ENCODE results near the gene TMCO2. TPM values are rescaled to one million over a fixed set of nuclear protein-coding genes. Genes with fewer than 3 reads are reported as not detected.

The TMCO2 gene
- total RNA-seq, 1 experiment from 2014 or later, result not detected

- H3K27me3 ChIP-seq (replicated peaks), result no peaks in the 10 kb centered on the region
- peaks cover 93% of the 10 kb centered on the region for H3K36me3 ChIP-seq
- no peak overlapping the region for H3K27ac ChIP-seq
- no peaks in the 10 kb centered on the region for H3K9me3 ChIP-seq (replicated peaks)
- H3K4me3 ChIP-seq, result no peak overlapping the region
- no peaks in the 10 kb centered on the region for H3K4me1 ChIP-seq (replicated peaks)
- no peak for DNase-seq (ENCODE audit: low read depth in 1 of 2, low spot score in 2 of 2)
Observed at GRCh38 chr1:40266786-40267535, 19.2 kb downstream of the TMCO2 start.

- Histone ChIP-seq H3K9me3 (replicated peaks) (no peaks in the 10 kb centered on the region), H3K4me1 (replicated peaks) (no peaks in the 10 kb centered on the region), H3K4me3 (no peak overlapping the region), H3K27ac (no peak overlapping the region), H3K27me3 (replicated peaks) (no peaks in the 10 kb centered on the region), H3K36me3 (peaks cover 93% of the 10 kb centered on the region)
- no peak for DNase-seq (ENCODE audit: low read depth in 1 of 2, low spot score in 2 of 2)
Observed at GRCh38 chr1:40267767-40268187, 20.0 kb downstream of the TMCO2 start.

- DNase-seq (ENCODE audit: low read depth in 1 of 2, low spot score in 2 of 2), result no peak
- Histone ChIP-seq H3K4me1 (replicated peaks) (no peaks in the 10 kb centered on the region), H3K9me3 (replicated peaks) (no peaks in the 10 kb centered on the region), H3K27ac (no peak overlapping the region), H3K36me3 (peaks cover 92% of the 10 kb centered on the region), H3K4me3 (no peak overlapping the region), H3K27me3 (replicated peaks) (no peaks in the 10 kb centered on the region)
Observed at GRCh38 chr1:40268211-40268610, 20.5 kb downstream of the TMCO2 start.

- Histone ChIP-seq H3K9me3 (replicated peaks) (no peaks in the 10 kb centered on the region), H3K4me3 (no peak overlapping the region), H3K4me1 (replicated peaks) (no peaks in the 10 kb centered on the region), H3K27ac (no peak overlapping the region), H3K36me3 (peaks cover 88% of the 10 kb centered on the region), H3K27me3 (replicated peaks) (no peaks in the 10 kb centered on the region)
- DNase-seq (ENCODE audit: low read depth in 1 of 2, low spot score in 2 of 2), result no peak
Observed at GRCh38 chr1:40270152-40270834, 22.6 kb downstream of the TMCO2 start.

GRCh38 chr1:40272653-40273213 lies 25.0 kb downstream of the TMCO2 start:
- H3K4me1 ChIP-seq (replicated peaks), result no peaks in the 10 kb centered on the region
- no peak overlapping the region for H3K4me3 ChIP-seq
- no peak overlapping the region for H3K27ac ChIP-seq
- H3K27me3 ChIP-seq (replicated peaks), result no peaks in the 10 kb centered on the region
- peaks cover 82% of the 10 kb centered on the region for H3K36me3 ChIP-seq
- H3K9me3 ChIP-seq (replicated peaks), result no peaks in the 10 kb centered on the region
- DNase-seq (ENCODE audit: low read depth in 1 of 2, low spot score in 2 of 2), result no peak

GRCh38 chr1:40273547-40274166 lies 25.9 kb downstream of the TMCO2 start:
- Histone ChIP-seq H3K36me3 (peaks cover 76% of the 10 kb centered on the region), H3K9me3 (replicated peaks) (no peaks in the 10 kb centered on the region), H3K4me3 (no peak overlapping the region), H3K27me3 (replicated peaks) (no peaks in the 10 kb centered on the region), H3K27ac (no peak overlapping the region), H3K4me1 (replicated peaks) (no peaks in the 10 kb centered on the region)
- DNase-seq (ENCODE audit: low read depth in 1 of 2, low spot score in 2 of 2), result no peak

- Histone ChIP-seq H3K36me3 (peaks cover 77% of the 10 kb centered on the region), H3K4me3 (no peak overlapping the region)
Observed at GRCh38 chr1:40274331-40274730, 26.6 kb downstream of the TMCO2 start.

GRCh38 chr1:40276122-40276521 lies 28.4 kb downstream of the TMCO2 start:
- DNase-seq (ENCODE audit: low read depth in 1 of 2, low spot score in 2 of 2), result no peak
- H3K9me3 ChIP-seq (replicated peaks), result no peaks in the 10 kb centered on the region
- no peaks in the 10 kb centered on the region for H3K27me3 ChIP-seq (replicated peaks)
- H3K27ac ChIP-seq, result no peak overlapping the region
- H3K4me3 ChIP-seq, result no peak overlapping the region
- H3K4me1 ChIP-seq (replicated peaks), result no peaks in the 10 kb centered on the region
- H3K36me3 ChIP-seq, result peaks cover 73% of the 10 kb centered on the region

More at GRCh38 chr1:40274331-40274730, 26.6 kb downstream of the TMCO2 start:
- Histone ChIP-seq H3K27ac (no peak overlapping the region), H3K9me3 (replicated peaks) (no peaks in the 10 kb centered on the region), H3K27me3 (replicated peaks) (no peaks in the 10 kb centered on the region), H3K4me1 (replicated peaks) (no peaks in the 10 kb centered on the region)
- no peak for DNase-seq (ENCODE audit: low read depth in 1 of 2, low spot score in 2 of 2)

- Histone ChIP-seq H3K27me3 (replicated peaks) (no peaks in the 10 kb centered on the region), H3K4me3 (no peak overlapping the region), H3K27ac (no peak overlapping the region), H3K4me1 (replicated peaks) (no peaks in the 10 kb centered on the region), H3K36me3 (peaks cover 59% of the 10 kb centered on the region), H3K9me3 (replicated peaks) (no peaks in the 10 kb centered on the region)
- DNase-seq (ENCODE audit: low read depth in 1 of 2, low spot score in 2 of 2), result no peak
Observed at GRCh38 chr1:40281853-40282252, 34.1 kb downstream of the TMCO2 start.

GRCh38 chr1:40291293-40291692 lies 43.6 kb downstream of the TMCO2 start:
- H3K36me3 ChIP-seq, result peaks cover 75% of the 10 kb centered on the region

GRCh38 chr1:40299366-40300248 lies 51.9 kb downstream of the TMCO2 start:
- Histone ChIP-seq H3K9me3 (replicated peaks) (no peaks in the 10 kb centered on the region), H3K4me1 (replicated peaks) (no peaks in the 10 kb centered on the region), H3K27ac (no peak overlapping the region), H3K36me3 (peaks cover under 1% of the 10 kb centered on the region; the same call in 1 of the 2 replicates), H3K4me3 (no peak overlapping the region), H3K27me3 (replicated peaks) (0 out of 2 replicates have a peak, but pooled peaks cover 5% of the 10 kb centered on the region)
- DNase-seq (ENCODE audit: low read depth in 1 of 2, low spot score in 2 of 2), result no peak

More at GRCh38 chr1:40291293-40291692, 43.6 kb downstream of the TMCO2 start:
- Histone ChIP-seq H3K4me3 (no peak overlapping the region), H3K4me1 (replicated peaks) (no peaks in the 10 kb centered on the region), H3K27me3 (replicated peaks) (no peaks in the 10 kb centered on the region), H3K27ac (no peak overlapping the region), H3K9me3 (replicated peaks) (no peaks in the 10 kb centered on the region)
- DNase-seq (ENCODE audit: low read depth in 1 of 2, low spot score in 2 of 2), result no peak

- Histone ChIP-seq H3K27me3 (replicated peaks) (0 out of 2 replicates have a peak, but pooled peaks cover 5% of the 10 kb centered on the region), H3K4me1 (replicated peaks) (no peaks in the 10 kb centered on the region), H3K27ac (no peak overlapping the region), H3K9me3 (replicated peaks) (no peaks in the 10 kb centered on the region), H3K4me3 (no peak overlapping the region), H3K36me3 (no peaks in the 10 kb centered on the region)
- DNase-seq (ENCODE audit: low read depth in 1 of 2, low spot score in 2 of 2), result no peak
Observed at GRCh38 chr1:40300249-40300567, 52.5 kb downstream of the TMCO2 start.

- no peak overlapping the region for H3K27ac ChIP-seq
- 0 out of 2 replicates have a peak, but pooled peaks cover 5% of the 10 kb centered on the region for H3K27me3 ChIP-seq (replicated peaks)
- no peaks in the 10 kb centered on the region for H3K36me3 ChIP-seq
- no peaks in the 10 kb centered on the region for H3K4me1 ChIP-seq (replicated peaks)
- DNase-seq (ENCODE audit: low read depth in 1 of 2, low spot score in 2 of 2), result no peak
- no peaks in the 10 kb centered on the region for H3K9me3 ChIP-seq (replicated peaks)
- H3K4me3 ChIP-seq, result no peak overlapping the region
Observed at GRCh38 chr1:40300651-40301050, 52.9 kb downstream of the TMCO2 start.

All from SJSA1 (cell line).